GM19463 (cell line): ENCODE measurements around the gene ALS2CL.
"Not testable (repeated sequence)": the region's sequence is repeated elsewhere in the genome, so short reads cannot be mapped to it uniquely, and the experiment has no call there.

Source experiments
- ATAC-seq: cut with Tn5 transposase; IDR thresholded peaks from one replicate; pipeline ENCODE4 v1.9.1; 2021; ENCODE audit warnings: mild to moderate bottlenecking, moderate library complexity; ENCODE audit not compliant: unreplicated experiment

Gene ALS2CL

GRCh38 chr3:46693038-46693891 lies at the start of gene ALS2CL:
ALS2CL (minus strand) TSS chr3:46693679; CDS start chr3:46689440, 4,239 bp downstream.
- ATAC-seq: no peak

- no peak for ATAC-seq
Measured at GRCh38 chr3:46742992-46743585, 49.6 kb upstream of the ALS2CL start.

- ATAC-seq: not testable (repeated sequence)
Measured at GRCh38 chr3:46739565-46739964, 46.1 kb upstream of the ALS2CL start.

GRCh38 chr3:46737329-46737731 lies 43.9 kb upstream of the ALS2CL start:
- no peak for ATAC-seq

GRCh38 chr3:46736006-46736872 lies 42.8 kb upstream of the ALS2CL start:
- ATAC-seq: no peak

- ATAC-seq: no peak
Measured at GRCh38 chr3:46734773-46735172, 41.3 kb upstream of the ALS2CL start.

GRCh38 chr3:46733026-46733800 lies 39.7 kb upstream of the ALS2CL start:
- ATAC-seq: no peak

GRCh38 chr3:46731795-46732194 lies 38.3 kb upstream of the ALS2CL start:
- ATAC-seq: no peak

GRCh38 chr3:46730819-46731218 lies 37.3 kb upstream of the ALS2CL start:
- no peak for ATAC-seq

GRCh38 chr3:46729038-46729437 lies 35.6 kb upstream of the ALS2CL start:
- ATAC-seq: no peak

GRCh38 chr3:46725621-46726314 lies 32.3 kb upstream of the ALS2CL start:
- no peak for ATAC-seq

GRCh38 chr3:46724424-46724823 lies 30.9 kb upstream of the ALS2CL start:
- ATAC-seq: no peak

GRCh38 chr3:46722443-46722842 lies 29.0 kb upstream of the ALS2CL start:
- ATAC-seq: no peak

GRCh38 chr3:46721009-46721408 lies 27.5 kb upstream of the ALS2CL start:
- no peak for ATAC-seq

GRCh38 chr3:46719735-46720271 lies 26.3 kb upstream of the ALS2CL start:
- no peak for ATAC-seq

GRCh38 chr3:46719044-46719565 lies 25.6 kb upstream of the ALS2CL start:
- no peak for ATAC-seq

GRCh38 chr3:46717447-46718231 lies 24.2 kb upstream of the ALS2CL start, which contains the start of gene PRSS50:
PRSS50 (minus strand) TSS chr3:46717869; CDS start chr3:46717824, 45 bp downstream.
- no peak for ATAC-seq
